Caco-2 (cell line): ENCODE data around the gene SYAP1. TPM values are rescaled to one million over a fixed set of nuclear protein-coding genes. Genes with fewer than 3 reads are reported as not detected.

Experiments
- BruUV-seq: library from RNA; stranded (reverse); fragments of 400-500 nt; replicated peaks from 2 replicates; lab custom pipeline; 2021; lab: Mats Ljungman, UMichigan
- CTCF ChIA-PET: fragments of 300-600 bp; sonication (Branson Sonifier 250); formaldehyde crosslinking; loops from one replicate; lab custom pipeline; 2022; ENCODE audit warnings: antibody characterized with exemption; lab: Charles Lee
- POLR2A ChIA-PET: fragments of 300-600 bp; sonication (Branson Sonifier 250); formaldehyde crosslinking; loops from one replicate; lab custom pipeline; 2022; ENCODE audit warnings: antibody characterized with exemption; lab: Charles Lee
- DNase-seq, 2 experiments: peaks; one replicate each; pipeline versions ENCODE4 v3.0.0 to v3.0.0-alpha.2; 2020 to 2022
- H3K27me3 ChIP-seq: replicated peaks from 2 replicates; pipeline ENCODE4 v1.6.0; 2011; ENCODE audit warnings: low read length; ENCODE audit not compliant: control insufficient read depth, insufficient read depth
- H3K36me3 ChIP-seq: 2 replicates; pipeline ENCODE4 v1.5.1; 2011; ENCODE audit warnings: low read length; ENCODE audit not compliant: control insufficient read depth, insufficient read depth
- H3K4me1 ChIP-seq: fragments of 250-450 bp; sonication (Bioruptor Pico); 2 replicates; pipeline ENCODE4 v1.5.1; 2020; ENCODE audit warnings: mild to moderate bottlenecking
- H3K4me3 ChIP-seq: 2 replicates; pipeline ENCODE4 v1.5.1; 2011; ENCODE audit warnings: low read depth, mild to moderate bottlenecking, control low read depth, low read length
- H3K9me3 ChIP-seq: fragments of 250-450 bp; sonication (Bioruptor Pico); 2 replicates; pipeline ENCODE4 v1.5.1; 2020; ENCODE audit warnings: mild to moderate bottlenecking, moderate library complexity
- H3K27ac Mint-ChIP-seq: one replicate; pipeline ENCODE4 v1.8.0; 2022; ENCODE audit warnings: mixed read lengths; ENCODE audit not compliant: unreplicated experiment
- H3K27me3 Mint-ChIP-seq: one replicate; pipeline ENCODE4 v1.8.0; 2022; ENCODE audit warnings: mixed read lengths; ENCODE audit not compliant: insufficient read depth, unreplicated experiment
- H3K36me3 Mint-ChIP-seq: one replicate; pipeline ENCODE4 v1.8.0; 2022; ENCODE audit warnings: mild to moderate bottlenecking, mixed read lengths; ENCODE audit not compliant: insufficient read depth, unreplicated experiment
- H3K4me1 Mint-ChIP-seq: one replicate; pipeline ENCODE4 v1.8.0; 2022; ENCODE audit warnings: low read depth, mixed read lengths; ENCODE audit not compliant: unreplicated experiment
- H3K4me3 Mint-ChIP-seq: one replicate; pipeline ENCODE4 v1.8.0; 2022; ENCODE audit warnings: mild to moderate bottlenecking, moderate library complexity, mixed read lengths; ENCODE audit not compliant: unreplicated experiment
- H3K9me3 Mint-ChIP-seq: one replicate; pipeline ENCODE4 v1.8.0; 2022; ENCODE audit warnings: mixed read lengths; ENCODE audit not compliant: unreplicated experiment
- intact Hi-C: fragments of 100-400 bp; cut with micrococcal nuclease; formaldehyde crosslinking; loops from one replicate; pipeline ENCODE4 v1.10.0; 2022; ENCODE audit not compliant: unreplicated experiment
- total RNA-seq: library from RNA; stranded (reverse); gene quantifications from 2 replicates; pipeline ENCODE4 v1.2.3, GENCODE V29; 2022
- TF ChIP-seq, protein P1 (sequence below), 2 experiments: fragments of 200-600 bp in 1 of 2; IDR thresholded peaks; 1 replicate in 1 of 2; 2 replicates in 1 of 2; pipeline versions ENCODE4 v1.5.1 to v1.8.0; 2011 to 2022; ENCODE audit warnings: antibody characterized with exemption in 1 of 2, control low read depth in 1 of 2, inconsistent platforms in 1 of 2, low read depth in 1 of 2, low read length in 1 of 2, mild to moderate bottlenecking in 1 of 2, moderate library complexity in 1 of 2; ENCODE audit not compliant: insufficient read depth in 1 of 2, severe bottlenecking in 1 of 2, unreplicated experiment in 1 of 2

SYAP1 gene
- total RNA-seq, 1 experiment from 2014 or later: 32.8 TPM

DNA sequence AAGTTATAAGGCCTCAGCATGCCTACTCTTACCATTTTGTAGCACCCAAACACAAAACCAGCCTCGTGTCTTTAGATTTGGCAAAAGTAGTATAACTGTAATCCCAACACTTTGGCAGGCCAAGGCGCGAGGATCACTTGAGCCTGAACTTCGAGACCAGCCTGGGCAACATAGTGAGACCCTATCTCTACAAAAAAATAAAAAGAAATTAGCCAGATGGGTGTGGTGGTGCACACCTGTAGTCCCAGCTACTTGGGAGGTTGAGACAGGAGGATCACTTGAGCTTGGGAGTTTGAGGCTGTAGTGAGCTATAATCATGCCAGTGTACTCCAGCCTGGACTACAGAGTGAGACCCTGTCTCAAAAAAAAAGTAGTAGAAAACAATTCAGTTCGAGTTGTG, 17.6 kb downstream of the SYAP1 start:
- Histone ChIP-seq H3K4me1 (no peaks in the 10 kb centered on the region), H3K36me3 (no peaks in the 10 kb centered on the region), H3K4me3 (no peak overlapping the region), H3K27me3 (no peaks in the 10 kb centered on the region), H3K9me3 (no peaks in the 10 kb centered on the region)
- Mint-ChIP-seq H3K36me3 (peaks cover 43% of the 10 kb centered on the region), H3K4me3 (no peak overlapping the region), H3K27ac (no peak overlapping the region), H3K27me3 (no peaks in the 10 kb centered on the region), H3K9me3 (no peaks in the 10 kb centered on the region), H3K4me1 (no peaks in the 10 kb centered on the region)
- BruUV-seq: no TSS peak
- CTCF ChIA-PET: no interaction called here
- TF ChIP-seq, protein P1, sequence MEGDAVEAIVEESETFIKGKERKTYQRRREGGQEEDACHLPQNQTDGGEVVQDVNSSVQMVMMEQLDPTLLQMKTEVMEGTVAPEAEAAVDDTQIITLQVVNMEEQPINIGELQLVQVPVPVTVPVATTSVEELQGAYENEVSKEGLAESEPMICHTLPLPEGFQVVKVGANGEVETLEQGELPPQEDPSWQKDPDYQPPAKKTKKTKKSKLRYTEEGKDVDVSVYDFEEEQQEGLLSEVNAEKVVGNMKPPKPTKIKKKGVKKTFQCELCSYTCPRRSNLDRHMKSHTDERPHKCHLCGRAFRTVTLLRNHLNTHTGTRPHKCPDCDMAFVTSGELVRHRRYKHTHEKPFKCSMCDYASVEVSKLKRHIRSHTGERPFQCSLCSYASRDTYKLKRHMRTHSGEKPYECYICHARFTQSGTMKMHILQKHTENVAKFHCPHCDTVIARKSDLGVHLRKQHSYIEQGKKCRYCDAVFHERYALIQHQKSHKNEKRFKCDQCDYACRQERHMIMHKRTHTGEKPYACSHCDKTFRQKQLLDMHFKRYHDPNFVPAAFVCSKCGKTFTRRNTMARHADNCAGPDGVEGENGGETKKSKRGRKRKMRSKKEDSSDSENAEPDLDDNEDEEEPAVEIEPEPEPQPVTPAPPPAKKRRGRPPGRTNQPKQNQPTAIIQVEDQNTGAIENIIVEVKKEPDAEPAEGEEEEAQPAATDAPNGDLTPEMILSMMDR (IDR thresholded peaks at IDR 0.05; ENCODE audit: insufficient read depth in 1 of 2, low read depth in 1 of 2, low read length in 1 of 2, severe bottlenecking in 1 of 2, unreplicated experiment in 1 of 2): no peak
- POLR2A ChIA-PET: no interaction called here
- intact Hi-C loops: no loop called here
- DNase-seq: no peak

DNA sequence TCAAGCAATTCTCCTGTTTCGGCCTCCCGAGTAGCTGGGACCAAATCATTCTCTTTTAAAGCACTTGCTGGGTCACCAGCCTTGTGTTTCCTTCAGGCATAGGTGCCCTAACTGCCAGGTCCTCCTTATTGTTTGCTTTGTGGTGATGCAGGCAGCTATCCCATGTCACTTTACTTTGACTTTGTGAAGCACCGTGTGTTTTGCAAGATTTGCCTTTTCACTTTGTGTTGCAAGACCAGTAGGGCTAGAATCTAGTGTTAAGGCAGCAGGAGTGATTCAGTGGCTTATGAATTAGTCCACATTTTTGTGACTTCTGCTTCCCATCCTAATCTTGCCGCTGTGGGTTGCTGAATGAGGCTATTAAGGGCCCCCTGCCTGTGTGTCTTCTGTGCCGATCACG, 20.2 kb downstream of the SYAP1 start:
- peaks cover 48% of the 10 kb centered on the region for H3K36me3 Mint-ChIP-seq
- no peaks in the 10 kb centered on the region for H3K9me3 Mint-ChIP-seq
- Histone ChIP-seq H3K36me3 (no peaks in the 10 kb centered on the region), H3K27me3 (no peaks in the 10 kb centered on the region), H3K4me3 (no peak overlapping the region), H3K4me1 (no peaks in the 10 kb centered on the region), H3K9me3 (no peaks in the 10 kb centered on the region)
- no TSS peak for BruUV-seq
- intact Hi-C loops: no loop called here
- peak in 1 of 2 experiments; percentile 21 for DNase-seq
- H3K4me1 Mint-ChIP-seq: no peaks in the 10 kb centered on the region
- TF ChIP-seq, protein P1 (IDR thresholded peaks at IDR 0.05; ENCODE audit: insufficient read depth in 1 of 2, low read depth in 1 of 2, low read length in 1 of 2, severe bottlenecking in 1 of 2, unreplicated experiment in 1 of 2): no peak
- H3K4me3 Mint-ChIP-seq: no peak overlapping the region
- ChIA-PET CTCF (no interaction called here), POLR2A (interaction anchor here (1.0 kb wide), 1 partner anchor 20 kb away, joined by 3 read pairs; the partner anchor contains the start of gene SYAP1)
- no peak overlapping the region for H3K27ac Mint-ChIP-seq
- no peaks in the 10 kb centered on the region for H3K27me3 Mint-ChIP-seq

- DNase-seq: no peak
- H3K27ac Mint-ChIP-seq: no peak overlapping the region
- H3K36me3 Mint-ChIP-seq: peaks cover 48% of the 10 kb centered on the region
- no peaks in the 10 kb centered on the region for H3K9me3 Mint-ChIP-seq
- no peaks in the 10 kb centered on the region for H3K4me1 ChIP-seq
- no peaks in the 10 kb centered on the region for H3K27me3 ChIP-seq
- no peaks in the 10 kb centered on the region for H3K4me1 Mint-ChIP-seq
- TF ChIP-seq, protein P1 (IDR thresholded peaks at IDR 0.05; ENCODE audit: insufficient read depth in 1 of 2, low read depth in 1 of 2, low read length in 1 of 2, severe bottlenecking in 1 of 2, unreplicated experiment in 1 of 2): peak in 1 of 2 experiments; percentile 7
- no TSS peak for BruUV-seq
- ChIA-PET POLR2A (no interaction called here), CTCF (interaction anchor here (0.6 kb wide), 1 partner anchor 24 kb away, joined by 3 read pairs; the partner anchor contains the start of gene SYAP1)
- peaks cover 3% of the 10 kb centered on the region; the same call in 1 of the 2 replicates for H3K36me3 ChIP-seq
- intact Hi-C loops: no loop called here
- H3K9me3 ChIP-seq: no peaks in the 10 kb centered on the region
- no peaks in the 10 kb centered on the region for H3K27me3 Mint-ChIP-seq
- H3K4me3 ChIP-seq: no peak overlapping the region
- H3K4me3 Mint-ChIP-seq: no peak overlapping the region
Measured at GRCh38 chrX:16743604-16744325, 24.4 kb downstream of the SYAP1 start.
